Adipocyte (in vitro differentiated cells): ENCODE measurements around the gene TGM2.

Experiments
- DNase-seq: peaks from one replicate; pipeline ENCODE4 v3.0.0-alpha.2; 2015; ENCODE audit warnings: low read depth
- H3K27me3 ChIP-seq: replicated peaks from 2 replicates; pipeline ENCODE4 v1.7.0; 2013; ENCODE audit warnings: mild to moderate bottlenecking, low read length, moderate library complexity; ENCODE audit not compliant: control insufficient read depth, insufficient read depth
- H3K36me3 ChIP-seq: 2 replicates; pipeline ENCODE4 v1.7.0; 2013; ENCODE audit warnings: low read length, mild to moderate bottlenecking, moderate library complexity; ENCODE audit not compliant: control insufficient read depth, insufficient read depth, severe bottlenecking
- H3K4me1 ChIP-seq: 2 replicates; pipeline ENCODE4 v1.7.0; 2013; ENCODE audit warnings: mild to moderate bottlenecking, low read length, moderate library complexity; ENCODE audit not compliant: control insufficient read depth, insufficient read depth
- H3K4me3 ChIP-seq: 2 replicates; pipeline ENCODE4 v1.7.0; 2013; ENCODE audit warnings: mild to moderate bottlenecking, low read length, moderate library complexity
- H3K9ac ChIP-seq: 2 replicates; pipeline ENCODE4 v1.7.0; 2013; ENCODE audit warnings: mild to moderate bottlenecking, low read length, moderate library complexity
- H3K9me3 ChIP-seq: 2 replicates; pipeline ENCODE4 v1.7.0; 2013; ENCODE audit warnings: mild to moderate bottlenecking, low read length, moderate library complexity; ENCODE audit not compliant: control insufficient read depth

Gene TGM2

GRCh38 chr20:38165089-38165965 is at the start of gene TGM2:
Gene TGM2, minus strand, starts transcription at chr20:38165270. Its CDS starts 72 bp downstream, at chr20:38165198.
- Histone ChIP-seq H3K9me3 (no peaks in the 10 kb centered on the region), H3K36me3 (no peaks in the 10 kb centered on the region), H3K4me3 (peak within 1 kb of the TSS; percentile 39), H3K4me1 (peaks cover 22% of the 10 kb centered on the region), H3K9ac (no peak within 1 kb of the TSS), H3K27me3 (no peaks in the 10 kb centered on the region)
- DNase-seq = peak; percentile 93

GRCh38 chr20:38214256-38215193 is 49.5 kb upstream of the TGM2 start:
- H3K4me3 ChIP-seq = no peak overlapping the region
- H3K9me3 ChIP-seq = no peaks in the 10 kb centered on the region
- no peak for DNase-seq

GRCh38 chr20:38213607-38213940 is 48.5 kb upstream of the TGM2 start:
- DNase-seq = no peak
- Histone ChIP-seq H3K9ac (no peak overlapping the region), H3K27me3 (no peaks in the 10 kb centered on the region), H3K36me3 (no peaks in the 10 kb centered on the region), H3K4me3 (no peak overlapping the region), H3K9me3 (no peaks in the 10 kb centered on the region), H3K4me1 (peaks cover 19% of the 10 kb centered on the region)

More at GRCh38 chr20:38214256-38215193, 49.5 kb upstream of the TGM2 start:
- Histone ChIP-seq H3K27me3 (no peaks in the 10 kb centered on the region), H3K9ac (no peak overlapping the region), H3K36me3 (no peaks in the 10 kb centered on the region), H3K4me1 (peaks cover 12% of the 10 kb centered on the region)

- Histone ChIP-seq H3K9ac (no peak overlapping the region), H3K27me3 (no peaks in the 10 kb centered on the region), H3K4me3 (no peak overlapping the region), H3K4me1 (peaks cover 14% of the 10 kb centered on the region), H3K9me3 (no peaks in the 10 kb centered on the region), H3K36me3 (no peaks in the 10 kb centered on the region)
- no peak for DNase-seq
These were observed 47.9 kb upstream of the TGM2 start for GRCh38 chr20:38212806-38213606.

GRCh38 chr20:38211200-38212097 is 46.4 kb upstream of the TGM2 start:
- no peaks in the 10 kb centered on the region for H3K9me3 ChIP-seq
- DNase-seq = no peak
- H3K27me3 ChIP-seq = no peaks in the 10 kb centered on the region
- no peak overlapping the region for H3K4me3 ChIP-seq
- H3K4me1 ChIP-seq = peaks cover 7% of the 10 kb centered on the region
- no peak overlapping the region for H3K9ac ChIP-seq
- no peaks in the 10 kb centered on the region for H3K36me3 ChIP-seq

- H3K36me3 ChIP-seq = no peaks in the 10 kb centered on the region
- no peak overlapping the region for H3K9ac ChIP-seq
- H3K4me3 ChIP-seq = no peak overlapping the region
- H3K27me3 ChIP-seq = no peaks in the 10 kb centered on the region
- no peaks in the 10 kb centered on the region for H3K9me3 ChIP-seq
- peaks cover 7% of the 10 kb centered on the region for H3K4me1 ChIP-seq
- DNase-seq = no peak
These were observed 45.7 kb upstream of the TGM2 start for GRCh38 chr20:38210741-38211140.

- Histone ChIP-seq H3K4me1 (peaks cover 7% of the 10 kb centered on the region), H3K9me3 (no peaks in the 10 kb centered on the region), H3K27me3 (no peaks in the 10 kb centered on the region), H3K9ac (no peak overlapping the region), H3K36me3 (no peaks in the 10 kb centered on the region), H3K4me3 (no peak overlapping the region)
- DNase-seq = no peak
These were observed 44.8 kb upstream of the TGM2 start for GRCh38 chr20:38209736-38210405.

- no peak for DNase-seq
- H3K4me1 ChIP-seq = peaks cover 7% of the 10 kb centered on the region
- no peaks in the 10 kb centered on the region for H3K27me3 ChIP-seq
- H3K36me3 ChIP-seq = no peaks in the 10 kb centered on the region
- H3K4me3 ChIP-seq = no peak overlapping the region
- H3K9me3 ChIP-seq = no peaks in the 10 kb centered on the region
- no peak overlapping the region for H3K9ac ChIP-seq
These were observed 44.1 kb upstream of the TGM2 start for GRCh38 chr20:38209054-38209675.

GRCh38 chr20:38208523-38208922 is 43.5 kb upstream of the TGM2 start:
- no peak for DNase-seq
- H3K36me3 ChIP-seq = no peaks in the 10 kb centered on the region
- no peak overlapping the region for H3K9ac ChIP-seq
- H3K9me3 ChIP-seq = no peaks in the 10 kb centered on the region
- no peak overlapping the region for H3K4me3 ChIP-seq
- peaks cover 7% of the 10 kb centered on the region for H3K4me1 ChIP-seq
- H3K27me3 ChIP-seq = no peaks in the 10 kb centered on the region
